NCI-H2107 (cell line): ENCODE results near the gene MYRIP.
"Not testable (repeated sequence)": the region's sequence is repeated elsewhere in the genome, so short reads cannot be mapped to it uniquely, and the experiment has no call there.

Source experiments
- DNase-seq: peaks from one replicate; lab custom pipeline; 2025; lab: John Stamatoyannopoulos, UW

The MYRIP gene

GRCh38 chr3:40084424-40084823 is 275.0 kb downstream of the MYRIP start:
- not testable (repeated sequence) for DNase-seq

- DNase-seq, result no peak
Measured at GRCh38 chr3:40086890-40087883, 277.8 kb downstream of the MYRIP start.

DNA sequence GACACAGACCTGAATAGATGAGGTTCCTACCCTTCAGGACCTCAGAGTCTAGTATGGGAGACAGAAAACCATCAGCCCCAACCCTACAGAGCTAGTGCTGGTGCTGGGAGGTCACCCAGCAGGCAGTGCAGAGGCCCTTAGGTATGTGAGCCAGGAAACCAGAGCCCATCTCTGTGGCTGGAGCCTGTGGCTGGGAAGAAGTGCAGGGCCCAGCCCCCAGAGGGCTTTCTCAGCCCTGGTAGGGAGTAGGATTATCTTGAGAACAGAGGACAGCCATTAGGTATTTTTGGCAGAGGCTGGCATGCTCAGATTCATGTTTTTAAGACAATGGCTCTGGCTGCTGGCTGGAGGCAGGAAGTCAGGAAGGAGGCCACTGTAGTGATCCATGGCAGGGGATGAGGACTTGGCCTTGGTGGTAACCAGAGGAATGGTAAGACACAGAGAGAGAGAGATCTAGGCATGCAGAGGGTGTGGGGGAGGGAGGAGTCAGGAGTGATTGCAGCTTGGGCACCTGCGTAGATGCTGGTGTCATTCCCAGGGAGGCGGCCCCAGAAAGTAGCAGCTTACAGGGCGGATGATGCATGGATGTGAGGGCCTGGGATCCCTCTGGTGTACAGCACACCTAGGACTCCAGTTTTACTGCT is 279.2 kb downstream of the MYRIP start:
- no peak for DNase-seq

GRCh38 chr3:40096661-40097111 is 287.3 kb downstream of the MYRIP start:
- DNase-seq, result no peak

DNA sequence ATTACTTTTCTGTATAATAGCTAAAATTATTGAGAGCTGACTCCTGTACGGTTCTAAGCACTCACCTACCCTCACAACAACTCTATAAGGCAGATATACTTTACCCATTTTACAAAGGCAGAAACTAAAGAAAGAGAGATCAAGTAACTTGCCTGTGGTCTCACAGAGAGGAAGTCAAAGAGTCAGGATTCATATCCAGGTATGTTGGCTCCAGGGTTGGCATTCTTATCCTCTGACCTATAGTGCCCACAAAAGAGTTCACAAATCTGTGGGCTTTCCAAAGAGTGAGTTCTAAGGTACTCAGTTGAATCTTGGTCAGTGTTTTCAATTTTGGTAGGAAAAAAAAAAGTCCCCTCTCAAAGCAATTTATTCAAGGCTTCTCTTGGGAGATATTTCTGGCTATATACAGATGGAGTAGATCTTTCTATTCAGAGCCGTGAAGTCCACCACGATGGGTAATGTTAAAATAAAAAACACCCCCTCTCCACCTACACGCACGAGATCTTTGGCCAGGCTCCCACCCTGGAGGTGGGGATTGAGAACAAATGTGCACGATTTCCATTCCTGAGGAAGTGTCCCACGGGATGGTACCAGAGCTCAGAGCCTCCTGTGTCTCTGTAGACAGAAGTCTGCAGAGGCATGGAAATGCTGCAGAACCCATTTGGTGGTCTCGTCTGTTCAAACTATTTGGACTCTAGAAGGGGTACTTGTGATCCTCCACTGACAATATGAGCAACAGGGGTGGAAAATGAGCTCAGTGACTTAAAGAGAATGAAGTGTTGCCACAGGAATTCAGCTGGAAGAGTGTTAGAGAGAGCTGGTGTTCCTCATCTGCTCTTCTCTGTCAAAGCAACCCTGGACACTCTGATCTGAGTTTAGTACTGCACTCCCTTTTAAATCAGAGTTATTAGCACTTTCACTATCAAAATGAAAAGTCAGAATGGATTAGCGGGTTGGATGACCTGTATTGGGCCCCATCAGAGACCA is 288.0 kb downstream of the MYRIP start:
- no peak for DNase-seq

- no peak for DNase-seq
Measured at GRCh38 chr3:40098261-40098759, 288.9 kb downstream of the MYRIP start.

GRCh38 chr3:40099871-40100270 is 290.5 kb downstream of the MYRIP start:
- DNase-seq, result no peak

DNA sequence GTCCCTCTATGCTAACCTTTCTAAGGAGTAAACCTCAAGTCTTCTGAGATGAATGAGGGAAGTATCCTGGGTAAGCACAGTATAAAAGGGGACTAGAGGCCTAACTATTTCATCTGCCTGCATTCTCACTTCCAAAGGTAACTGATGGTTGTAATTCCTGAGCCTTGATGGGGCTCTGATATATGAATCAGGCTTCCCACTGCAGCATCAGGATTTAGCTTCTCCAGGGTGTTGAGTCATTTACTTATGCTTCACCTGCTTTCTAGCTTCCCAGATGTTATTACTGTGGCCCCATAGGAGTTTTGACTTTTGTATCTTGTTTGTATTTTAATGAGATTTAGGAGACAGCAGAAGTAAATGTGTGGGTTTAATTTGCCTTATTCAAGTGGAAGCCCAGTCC is 292.8 kb downstream of the MYRIP start:
- no peak for DNase-seq

DNA sequence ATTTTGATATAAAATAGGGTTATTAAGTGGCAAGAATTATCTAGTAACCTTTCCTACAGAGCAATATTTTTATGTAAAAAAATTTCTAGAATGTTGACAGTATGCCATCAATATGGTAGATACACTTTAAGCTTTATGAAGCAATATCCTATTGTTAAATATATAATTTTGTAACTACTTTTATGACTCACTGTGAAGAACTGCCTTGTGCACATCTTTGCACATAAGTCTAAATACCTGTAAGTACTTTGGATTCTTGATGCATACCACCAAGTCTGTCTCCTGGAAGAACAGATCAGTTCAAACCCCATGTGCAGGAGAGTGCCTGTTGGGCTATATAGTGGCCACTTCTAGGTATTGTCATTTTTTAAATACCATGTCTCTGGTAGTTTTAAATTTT is 294.4 kb downstream of the MYRIP start:
- no peak for DNase-seq

DNA sequence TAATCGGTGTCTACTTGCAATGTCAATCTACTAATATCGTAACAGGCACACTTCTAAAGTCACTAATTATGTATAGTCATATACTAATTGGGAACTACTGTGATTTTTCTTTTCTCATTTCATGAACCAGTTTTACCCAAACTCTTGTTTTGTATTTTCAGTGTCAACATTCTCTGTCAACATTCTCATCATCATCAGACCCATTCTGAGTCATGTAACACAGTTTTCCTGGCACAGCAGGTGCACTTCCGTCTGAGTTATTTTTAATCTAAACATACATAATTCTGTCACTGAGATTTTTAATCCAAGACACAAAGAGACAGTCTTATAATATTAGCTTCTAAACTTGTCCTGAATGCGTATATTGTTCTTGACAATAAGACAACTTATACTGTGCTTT is 295.0 kb downstream of the MYRIP start:
- DNase-seq, result no peak

DNA sequence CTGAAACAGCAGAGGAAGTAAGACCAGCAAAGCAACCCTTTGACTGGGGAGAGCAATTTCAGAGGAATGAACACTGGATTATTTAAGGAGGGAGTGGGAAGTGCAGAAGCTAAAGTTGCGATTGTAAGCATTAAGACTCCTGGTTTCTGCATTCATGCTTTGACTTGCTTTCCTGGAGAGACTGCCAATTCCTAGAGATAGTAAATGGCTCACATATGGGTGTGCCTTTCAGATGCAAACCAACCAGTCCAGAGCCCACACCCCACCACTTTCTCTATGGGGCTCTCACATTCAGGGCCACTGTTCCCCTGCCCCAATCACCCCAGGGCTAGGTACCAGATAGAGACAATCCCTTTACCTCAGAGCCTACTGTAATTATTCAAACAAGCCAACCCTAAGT is 299.2 kb downstream of the MYRIP start:
- no peak for DNase-seq

- no peak for DNase-seq
Measured at GRCh38 chr3:40109641-40110490, 300.5 kb downstream of the MYRIP start.

DNA sequence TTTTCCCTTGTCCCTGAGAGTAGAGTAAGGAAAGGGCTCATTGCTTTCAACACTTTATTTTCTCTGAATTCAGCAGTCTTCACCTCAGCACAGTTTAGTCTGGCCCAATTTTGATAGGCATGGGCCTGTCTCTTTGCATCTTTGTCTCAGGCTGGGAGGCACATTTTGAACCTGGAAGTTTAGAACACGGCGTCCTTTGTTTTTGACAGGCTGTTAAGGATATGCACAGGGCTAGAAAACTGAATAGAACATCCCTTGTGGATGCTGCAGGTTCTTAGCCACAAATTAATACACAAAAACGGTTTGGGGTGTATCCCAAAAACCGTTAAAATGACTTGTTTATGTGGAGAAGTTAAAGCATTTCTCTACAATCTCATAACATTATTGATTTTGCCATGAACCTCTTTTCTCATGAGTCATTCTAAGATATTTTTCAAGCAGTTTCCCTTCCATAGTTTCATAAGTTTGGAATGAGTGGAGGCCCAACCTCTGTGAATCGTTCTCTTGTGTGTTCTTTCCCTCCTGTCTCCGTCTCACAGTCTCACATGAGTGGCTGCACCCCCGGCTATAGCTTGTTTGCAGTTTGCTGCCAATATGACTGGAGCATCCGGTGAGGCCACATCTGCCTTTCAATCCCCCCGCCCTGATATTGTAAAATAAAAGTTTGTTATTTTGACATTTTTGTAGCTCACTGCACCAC is 307.2 kb downstream of the MYRIP start:
- no peak for DNase-seq

- DNase-seq, result no peak
Measured at GRCh38 chr3:40118091-40118490, 308.7 kb downstream of the MYRIP start.

DNA sequence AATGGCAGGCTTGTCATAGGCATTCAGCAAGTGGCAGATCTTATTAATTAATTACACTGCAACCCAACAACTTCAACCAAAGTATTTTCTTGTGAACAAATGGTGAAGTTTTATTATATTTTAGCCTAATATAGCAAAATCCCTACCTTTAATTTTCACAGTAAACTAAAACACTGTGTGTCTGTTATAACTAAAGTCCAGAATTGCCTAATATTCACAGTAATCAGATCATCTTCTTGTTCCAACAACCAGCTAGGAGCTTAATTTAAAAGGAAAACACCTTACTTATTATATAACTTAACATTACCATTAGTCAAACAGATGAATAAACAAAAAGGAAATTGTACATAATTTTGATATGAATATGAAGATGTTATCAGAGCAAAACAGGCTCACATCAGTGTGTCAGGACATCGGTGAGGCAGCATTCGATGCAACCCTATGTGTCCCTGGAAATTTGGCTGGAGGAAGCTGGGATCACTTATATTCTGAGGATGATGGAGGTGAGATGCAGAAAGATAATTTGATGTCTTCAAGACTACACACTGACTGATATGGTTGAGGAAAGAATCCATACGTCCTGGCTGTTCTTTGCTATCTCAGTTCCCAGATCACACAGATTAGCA is 310.8 kb downstream of the MYRIP start:
- DNase-seq, result no peak

DNA sequence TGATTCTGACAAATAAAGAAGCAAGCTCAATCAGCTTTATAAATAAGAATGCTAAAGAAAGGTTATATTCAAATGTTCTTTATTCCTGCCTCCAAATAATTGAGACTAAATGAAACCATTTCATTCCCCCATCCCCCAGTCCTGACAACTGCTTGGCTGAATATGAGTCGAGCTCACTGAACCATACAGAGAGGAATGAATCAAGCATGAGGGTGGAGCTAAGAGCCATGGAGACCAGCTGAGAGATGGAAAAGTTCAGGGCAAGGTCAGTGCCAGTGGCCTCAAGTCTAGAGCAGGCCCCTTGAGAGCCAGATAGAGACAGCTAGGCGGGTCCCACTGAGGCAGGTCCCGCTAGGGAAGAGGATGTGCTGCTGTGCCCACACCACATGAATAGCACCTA is 311.4 kb downstream of the MYRIP start:
- DNase-seq, result no peak

- no peak for DNase-seq
Measured at GRCh38 chr3:40124918-40125317, 315.5 kb downstream of the MYRIP start.

- DNase-seq, result no peak
Measured at GRCh38 chr3:40128166-40128565, 318.8 kb downstream of the MYRIP start.

GRCh38 chr3:40129510-40129909 is 320.1 kb downstream of the MYRIP start:
- DNase-seq, result no peak

- DNase-seq, result no peak
Measured at GRCh38 chr3:40129981-40130380, 320.6 kb downstream of the MYRIP start.
